Fibroblast of skin of scalp (primary cell): ENCODE measurements around the gene CEP57.
A peak's percentile ranks its signal among the peaks of the same experiment; 100 is the strongest.
"Not testable (repeated sequence)": the region's sequence is repeated elsewhere in the genome, so short reads cannot be mapped to it uniquely, and the experiment has no call there.

Source experiments
- DNase-seq: peaks from one replicate; pipeline ENCODE4 v3.0.0-alpha.2; 2013

CEP57 gene

DNA sequence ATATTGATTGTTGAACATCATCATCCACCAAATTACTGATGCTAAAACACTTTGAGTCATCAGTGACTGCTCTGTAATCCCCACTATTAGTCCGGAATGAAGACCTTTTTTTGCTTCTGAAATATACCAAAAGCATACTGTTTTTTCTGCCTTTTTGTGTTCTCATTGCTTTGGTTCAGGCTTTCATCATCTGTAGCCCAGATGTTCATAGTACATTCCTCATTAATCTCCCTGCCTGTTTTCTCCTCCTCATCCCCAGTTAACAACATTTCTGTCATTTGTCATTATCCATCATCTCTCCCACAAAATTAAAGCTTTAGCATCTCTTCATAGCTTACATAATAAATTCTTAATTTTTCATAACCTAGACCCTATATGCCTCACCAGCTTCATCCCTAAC lies 9.2 kb downstream of the CEP57 start:
- no peak for DNase-seq

DNA sequence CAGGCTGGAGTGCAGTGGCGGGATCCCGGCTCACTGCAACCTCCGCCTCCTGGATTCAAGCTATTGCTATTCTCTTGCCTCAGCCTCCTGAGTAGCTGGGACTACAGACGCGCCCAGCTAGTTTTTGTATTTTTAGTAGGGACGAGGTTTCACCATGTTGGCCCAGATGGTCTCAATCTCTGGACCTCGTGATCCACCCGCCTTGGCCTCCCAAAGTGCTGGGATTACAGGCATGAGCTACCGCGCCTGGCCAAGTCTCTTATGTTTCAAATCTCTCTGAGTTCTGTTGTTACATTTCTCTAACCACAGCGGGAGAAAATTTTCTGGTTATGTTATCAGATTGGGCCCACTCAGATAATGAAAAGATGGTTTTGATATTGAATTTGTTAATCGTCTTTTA lies 10.1 kb downstream of the CEP57 start:
- no peak for DNase-seq

GRCh38 chr11:95802806-95803205 lies 12.5 kb downstream of the CEP57 start:
- DNase-seq, result no peak

DNA sequence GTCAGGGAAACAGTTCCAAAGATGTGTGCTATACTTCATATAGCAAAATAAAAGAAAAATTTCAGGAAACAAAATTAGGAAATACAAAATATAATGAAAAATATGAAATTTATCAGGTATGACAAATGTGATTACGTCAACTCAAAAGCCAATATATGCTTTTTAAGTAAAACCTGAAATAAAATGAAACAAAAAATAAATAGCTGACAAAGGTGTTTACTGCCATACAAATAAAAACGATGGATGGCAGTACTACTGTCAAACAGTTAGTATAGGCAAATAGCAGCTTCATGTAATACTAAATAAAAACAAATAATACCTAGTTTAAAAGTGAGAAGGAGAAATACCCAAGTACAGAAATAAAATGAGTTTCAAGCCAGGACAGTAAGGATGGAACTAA lies 13.7 kb downstream of the CEP57 start:
- DNase-seq, result no peak

DNA sequence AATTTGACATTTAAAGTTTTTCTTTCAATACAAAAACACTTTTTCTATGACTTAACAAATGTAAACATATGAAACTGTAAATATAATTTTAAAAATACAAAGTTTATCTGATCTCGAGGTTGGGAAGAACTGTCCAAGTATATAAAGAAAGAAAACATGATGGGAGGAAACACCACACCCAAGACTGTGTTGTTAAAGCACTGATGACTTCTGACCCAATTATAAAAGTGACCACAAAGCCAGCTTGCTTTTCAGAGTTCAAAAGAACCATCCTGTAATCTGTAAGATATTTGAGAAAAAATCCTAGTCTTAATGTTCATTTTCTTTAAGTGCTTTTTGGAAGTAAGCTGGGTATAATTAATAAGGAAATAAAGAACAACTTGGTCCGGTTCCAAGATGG lies 15.6 kb downstream of the CEP57 start:
- no peak for DNase-seq

DNA sequence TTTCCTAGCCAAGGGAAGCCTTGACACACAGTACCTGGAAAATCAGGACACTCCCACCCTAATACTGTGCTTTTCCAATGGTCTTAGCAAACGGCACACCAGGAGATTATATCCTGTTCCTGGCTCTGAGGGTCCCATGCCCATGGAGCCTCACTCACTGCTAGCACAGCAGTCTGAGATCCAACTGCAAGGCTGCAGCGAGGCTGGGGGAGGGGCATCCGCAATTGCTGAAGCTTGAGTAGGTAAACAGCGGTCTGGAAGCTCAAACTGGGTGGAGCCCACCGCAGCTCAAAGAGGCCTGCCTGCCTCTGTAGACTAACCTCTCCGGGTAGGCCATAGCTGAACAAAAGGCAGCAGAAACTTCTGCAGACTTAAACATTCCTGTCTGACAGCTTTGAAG lies 16.2 kb downstream of the CEP57 start:
- DNase-seq, result not testable (repeated sequence)

DNA sequence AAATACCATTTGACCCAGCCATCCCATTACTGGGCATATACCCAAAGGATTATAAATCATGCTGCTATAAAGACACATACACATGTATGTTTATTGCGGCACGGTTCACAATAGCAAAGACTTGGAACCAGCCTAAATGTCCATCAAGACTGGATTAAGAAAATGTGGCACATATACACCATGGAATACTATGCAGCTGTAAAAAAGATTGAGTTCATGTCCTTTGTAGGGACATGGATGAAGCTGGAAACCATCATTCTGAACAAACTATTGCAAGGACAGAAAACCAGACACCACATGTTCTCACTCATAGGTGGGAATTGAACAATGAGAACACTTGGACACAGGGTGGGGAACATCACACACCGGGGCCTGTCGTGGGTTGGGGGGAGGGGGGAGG lies 20.8 kb downstream of the CEP57 start:
- not testable (repeated sequence) for DNase-seq

DNA sequence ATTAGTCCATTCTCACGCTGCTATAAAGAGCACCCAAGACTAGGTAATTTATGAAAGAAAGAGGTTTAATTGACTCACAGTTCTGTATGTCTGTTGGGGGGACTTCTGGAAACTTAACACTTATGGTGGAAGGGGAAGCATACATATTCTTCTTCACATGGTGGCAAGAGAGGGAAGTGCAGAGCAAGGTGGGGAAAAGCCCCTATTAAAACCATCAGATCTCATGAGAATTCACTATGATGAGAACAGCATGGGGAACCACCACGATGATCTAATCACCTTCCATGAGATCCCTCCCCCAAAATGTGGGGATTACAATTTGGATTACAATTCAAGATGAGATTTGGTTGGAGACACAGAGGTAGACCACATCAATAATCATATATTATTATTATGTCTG lies 25.7 kb downstream of the CEP57 start:
- DNase-seq, result no peak

DNA sequence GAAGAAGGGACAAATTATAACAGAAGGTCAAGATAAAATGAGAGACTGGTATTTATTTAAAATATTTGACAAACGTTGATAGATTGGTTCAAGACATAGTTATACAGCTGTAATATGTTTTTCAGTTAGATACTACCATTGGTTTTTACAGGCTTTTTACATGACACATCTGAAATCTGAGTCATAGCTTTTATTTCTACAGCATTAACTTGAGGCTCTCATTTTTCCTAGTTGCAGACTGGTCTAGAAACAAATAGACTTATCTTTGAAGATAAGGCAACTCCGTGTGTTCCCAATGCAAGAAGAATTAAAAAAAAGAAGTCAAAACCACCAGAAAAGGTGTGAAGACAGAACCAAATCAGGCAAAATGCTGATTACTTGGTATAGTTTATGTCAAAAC lies 31.3 kb downstream of the CEP57 start:
- peak; percentile 26 for DNase-seq

- no peak for DNase-seq
Observed at GRCh38 chr11:95827696-95828095, 37.4 kb downstream of the CEP57 start.

GRCh38 chr11:95829580-95830259 lies 39.4 kb downstream of the CEP57 start:
- peak; percentile 46 for DNase-seq

DNA sequence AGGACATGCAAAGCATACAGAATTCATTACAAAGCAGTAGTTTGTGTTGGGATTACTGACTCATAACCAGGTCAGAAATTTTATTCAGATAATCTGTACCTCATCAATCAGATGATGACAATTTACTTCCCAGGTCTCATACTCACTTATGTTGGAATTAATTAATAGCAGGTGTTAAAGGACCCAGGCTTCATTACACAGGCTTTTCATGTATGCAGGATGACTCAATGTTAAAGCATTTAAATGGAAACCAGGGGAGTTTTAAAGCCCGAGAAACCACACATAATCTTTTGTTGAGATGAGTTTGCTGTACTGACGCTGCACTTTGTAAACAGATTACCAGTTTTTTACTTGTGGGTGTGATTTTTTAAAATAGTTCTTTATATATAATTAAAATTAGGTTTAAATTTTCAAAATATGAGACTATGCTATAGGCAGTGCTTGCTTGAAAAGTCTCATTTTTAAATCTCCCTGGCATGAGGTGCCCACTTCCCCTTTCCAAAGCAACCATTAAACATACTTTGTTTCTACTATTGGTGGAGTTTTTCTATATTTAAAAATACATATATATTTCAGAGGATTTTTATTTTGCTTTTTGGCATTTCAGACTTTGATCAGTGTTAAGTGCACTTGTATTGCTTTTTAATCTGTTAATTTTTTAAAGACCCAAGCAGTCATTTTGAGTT lies 41.0 kb downstream of the CEP57 start:
- peak; percentile 87 for DNase-seq

- peak; percentile 9 for DNase-seq
Observed at GRCh38 chr11:95832763-95833162, 42.5 kb downstream of the CEP57 start.

- no peak for DNase-seq
Observed at GRCh38 chr11:95833378-95833777, 43.1 kb downstream of the CEP57 start.

DNA sequence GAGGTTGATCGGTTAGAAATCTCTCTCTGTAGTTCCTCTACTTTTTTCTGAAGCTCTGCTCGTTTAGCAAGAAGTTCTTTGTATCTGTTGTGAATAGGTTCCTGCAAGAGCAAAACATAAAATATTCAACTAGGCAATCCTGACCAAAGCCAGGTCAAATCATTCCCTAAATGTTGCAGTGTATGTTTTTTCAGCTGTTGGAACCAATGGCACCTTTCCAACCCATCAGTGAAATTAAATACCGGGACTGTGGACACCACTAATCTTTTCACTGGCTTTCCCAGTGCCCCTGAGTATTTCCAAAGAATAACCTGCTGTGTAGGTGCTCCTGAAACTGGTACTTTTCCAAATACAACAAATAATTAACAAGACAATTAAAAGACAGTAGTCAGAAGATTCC lies 45.1 kb downstream of the CEP57 start:
- DNase-seq, result no peak

DNA sequence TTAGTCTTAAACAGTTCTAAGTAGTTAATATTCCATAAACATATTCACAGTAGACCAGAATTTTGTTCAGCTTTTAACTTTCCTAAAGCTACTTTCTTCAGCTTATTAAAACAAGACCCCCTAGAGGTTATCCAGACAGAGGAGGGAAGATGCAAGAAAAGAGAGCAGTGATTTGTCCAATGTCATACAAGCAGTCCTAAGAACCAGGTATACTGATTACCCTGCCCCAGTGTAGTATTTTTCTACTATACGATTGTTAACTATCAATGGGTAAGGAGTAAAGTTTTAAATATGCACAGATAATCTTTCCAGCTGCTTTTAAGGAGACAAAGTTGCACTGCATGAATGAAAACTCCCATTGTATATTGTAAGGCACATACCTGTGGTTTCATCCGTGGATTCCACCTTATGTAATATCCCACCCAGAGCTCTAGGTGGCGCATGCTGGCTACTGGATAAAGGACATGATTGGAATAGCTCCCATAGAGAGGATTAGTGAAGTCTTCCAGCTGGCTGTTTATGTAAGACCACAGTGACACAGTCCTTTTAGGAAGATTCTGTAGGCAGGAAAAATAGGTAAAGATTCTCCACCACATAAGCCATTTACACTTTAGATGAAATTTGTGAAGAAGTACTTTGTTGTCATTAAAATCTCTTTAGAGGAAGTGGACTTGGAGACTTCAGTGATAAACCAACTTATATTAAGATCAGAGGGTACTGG lies 45.6 kb downstream of the CEP57 start:
- peak; percentile 92 for DNase-seq

- DNase-seq, result no peak
Observed at GRCh38 chr11:95845167-95845566, 54.9 kb downstream of the CEP57 start.

DNA sequence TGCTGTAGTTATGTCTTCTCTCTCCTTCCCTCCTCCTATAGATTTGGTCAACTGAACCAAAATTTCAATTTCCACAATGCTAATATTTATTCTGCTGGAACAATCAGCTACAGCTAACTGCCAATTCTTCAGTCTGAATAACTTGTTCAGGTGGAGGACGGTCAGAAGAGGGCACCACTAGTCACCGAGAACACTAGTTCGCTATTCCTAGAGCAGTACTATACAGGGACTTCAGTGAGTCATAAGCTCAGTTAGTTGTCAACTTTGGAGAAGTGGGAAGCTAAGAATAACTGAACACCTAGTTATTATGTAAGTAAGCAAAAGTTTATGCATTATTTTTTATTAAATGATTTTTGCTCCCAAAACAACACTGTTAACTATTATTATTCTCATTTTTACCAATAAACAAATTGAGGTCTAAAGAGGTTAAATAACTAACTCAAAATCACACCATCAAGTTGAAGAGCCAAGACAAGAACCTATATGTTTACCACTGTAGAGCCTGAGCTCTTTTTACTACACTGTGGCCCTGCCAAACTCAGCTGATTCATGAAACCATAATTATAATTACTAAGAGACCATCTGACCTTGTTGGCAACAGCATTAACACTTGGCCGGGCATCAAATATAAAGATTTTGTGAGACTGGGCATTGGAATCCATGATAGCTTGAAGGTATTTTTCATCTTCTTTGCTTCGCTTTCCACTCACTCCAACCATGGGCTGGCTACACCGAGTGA lies 59.0 kb downstream of the CEP57 start:
- peak; percentile 79 for DNase-seq

DNA sequence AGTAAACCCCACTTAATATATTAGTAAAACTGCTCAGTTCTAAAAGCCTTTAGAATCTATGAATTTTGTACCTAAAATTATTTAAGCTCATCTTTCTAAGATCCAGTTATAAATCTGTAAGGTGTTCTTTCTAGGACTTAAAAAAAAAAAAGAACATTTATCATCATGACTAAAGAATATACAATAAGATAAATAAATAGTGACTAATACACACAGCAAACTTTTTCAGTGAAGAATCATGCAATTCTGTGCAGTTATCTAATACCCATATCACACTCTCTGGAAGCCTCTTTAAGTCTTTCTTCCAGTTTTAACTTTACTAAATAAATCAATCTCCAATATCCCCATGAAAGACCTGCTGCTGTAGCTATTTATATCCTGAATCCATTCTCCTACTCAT lies 59.8 kb downstream of the CEP57 start:
- DNase-seq, result no peak

- DNase-seq, result no peak
Observed at GRCh38 chr11:95853138-95853537, 62.8 kb downstream of the CEP57 start.

DNA sequence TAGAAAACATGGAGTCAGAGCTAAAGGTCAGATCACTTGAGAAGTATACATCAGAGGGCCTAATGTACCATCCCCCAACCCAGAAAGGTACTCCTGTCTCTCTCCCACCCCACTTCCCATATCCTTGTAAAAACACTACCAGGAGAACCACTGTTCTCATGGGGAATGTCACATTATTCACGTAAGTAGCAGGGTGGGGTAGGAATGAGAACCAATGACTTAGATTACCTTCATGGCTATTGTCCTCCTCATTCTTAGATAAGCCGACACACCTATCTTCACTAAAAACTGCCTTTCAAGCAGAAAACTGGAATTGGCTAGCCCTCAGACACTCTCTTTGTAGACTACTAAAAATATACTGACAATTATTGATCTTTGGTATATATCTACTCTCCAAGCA lies 63.6 kb downstream of the CEP57 start:
- DNase-seq, result no peak

DNA sequence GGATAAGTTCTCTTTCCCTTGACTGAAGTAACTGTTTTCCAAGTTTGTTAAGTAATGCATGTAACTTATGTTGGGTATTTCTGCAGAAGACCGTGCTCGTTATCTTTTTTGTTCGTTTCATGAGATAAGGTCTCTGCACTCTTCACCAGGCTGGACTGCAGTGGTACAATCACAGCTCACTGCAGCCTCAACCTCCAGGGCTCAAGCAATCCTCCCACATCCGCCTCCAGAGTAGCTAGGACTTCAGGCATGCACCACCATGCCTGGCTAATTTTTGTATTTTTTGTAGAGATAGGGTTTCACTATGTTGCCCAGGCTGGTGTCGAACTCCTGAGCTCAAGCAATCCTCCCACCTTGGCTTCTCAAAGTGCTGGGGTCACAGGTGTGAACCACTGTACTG lies 64.1 kb downstream of the CEP57 start:
- not testable (repeated sequence) for DNase-seq

DNA sequence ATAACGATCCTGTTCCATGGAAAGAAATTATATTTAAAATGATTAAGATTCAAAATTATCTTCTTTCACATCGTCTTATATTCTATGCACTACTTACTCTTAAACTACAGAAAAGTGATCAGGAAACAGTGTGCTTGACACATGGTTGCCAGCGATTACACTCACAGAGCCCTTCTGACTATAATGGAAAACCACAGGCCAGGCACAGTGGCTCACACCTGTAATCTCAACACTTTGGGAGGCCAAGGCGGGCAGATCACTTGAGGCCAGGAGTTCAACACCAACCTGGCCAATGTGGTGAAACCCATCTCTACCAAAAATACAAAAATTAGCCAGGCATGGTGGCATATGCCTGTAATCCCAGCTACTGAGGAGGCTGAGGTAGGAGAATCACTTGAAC lies 69.7 kb downstream of the CEP57 start:
- DNase-seq, result not testable (repeated sequence)
